GM21529 (cell line): ENCODE measurements around the gene MIPOL1.
"Not testable (repeated sequence)": the region's sequence is repeated elsewhere in the genome, so short reads cannot be mapped to it uniquely, and the experiment has no call there.

Experiments
- ATAC-seq: cut with Tn5 transposase; IDR thresholded peaks from one replicate; pipeline ENCODE4 v1.9.1; 2021; ENCODE audit not compliant: unreplicated experiment

MIPOL1 gene

DNA sequence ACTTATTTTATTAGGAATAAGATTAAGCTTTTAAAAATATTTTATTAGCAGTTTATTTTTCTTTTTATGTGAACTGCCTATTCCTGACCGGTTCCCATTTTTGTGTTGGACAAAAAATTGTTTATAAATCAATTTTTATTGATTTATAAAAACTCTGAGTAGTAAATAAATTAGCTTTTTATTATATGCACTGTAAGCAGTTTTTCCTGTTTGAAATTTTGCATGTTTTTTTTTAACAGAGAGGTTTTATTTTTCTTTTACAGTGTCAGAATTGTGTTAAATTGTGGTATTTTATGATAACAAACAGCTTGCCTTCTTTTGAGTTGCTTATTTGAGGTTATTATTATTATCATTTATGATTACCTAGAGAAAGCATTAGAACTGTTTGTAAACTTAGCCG is 329.3 kb downstream of the MIPOL1 start:
- ATAC-seq, result no peak

GRCh38 chr14:37539992-37540391 is 342.3 kb downstream of the MIPOL1 start:
- no peak for ATAC-seq

DNA sequence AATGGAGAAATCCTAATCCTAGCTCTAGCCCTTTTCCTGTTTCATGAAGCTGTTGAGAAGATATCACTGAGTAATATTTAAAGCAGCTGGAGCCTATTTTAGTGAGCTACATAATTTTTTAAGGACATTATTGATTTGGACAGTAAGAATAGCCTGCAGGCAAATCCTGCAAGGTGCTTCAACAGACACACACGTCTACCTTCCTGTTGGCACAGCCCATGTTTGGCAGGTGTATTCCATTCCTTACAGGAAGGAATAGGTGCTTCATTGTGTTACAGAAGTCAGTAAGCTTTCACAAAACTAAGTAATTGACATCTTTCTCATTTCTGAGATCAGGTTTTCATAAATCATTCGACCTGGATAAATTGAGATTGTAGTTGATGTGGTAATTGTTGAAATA is 346.7 kb downstream of the MIPOL1 start:
- no peak for ATAC-seq

- no peak for ATAC-seq
These were observed 347.4 kb downstream of the MIPOL1 start for GRCh38 chr14:37545174-37545573.

DNA sequence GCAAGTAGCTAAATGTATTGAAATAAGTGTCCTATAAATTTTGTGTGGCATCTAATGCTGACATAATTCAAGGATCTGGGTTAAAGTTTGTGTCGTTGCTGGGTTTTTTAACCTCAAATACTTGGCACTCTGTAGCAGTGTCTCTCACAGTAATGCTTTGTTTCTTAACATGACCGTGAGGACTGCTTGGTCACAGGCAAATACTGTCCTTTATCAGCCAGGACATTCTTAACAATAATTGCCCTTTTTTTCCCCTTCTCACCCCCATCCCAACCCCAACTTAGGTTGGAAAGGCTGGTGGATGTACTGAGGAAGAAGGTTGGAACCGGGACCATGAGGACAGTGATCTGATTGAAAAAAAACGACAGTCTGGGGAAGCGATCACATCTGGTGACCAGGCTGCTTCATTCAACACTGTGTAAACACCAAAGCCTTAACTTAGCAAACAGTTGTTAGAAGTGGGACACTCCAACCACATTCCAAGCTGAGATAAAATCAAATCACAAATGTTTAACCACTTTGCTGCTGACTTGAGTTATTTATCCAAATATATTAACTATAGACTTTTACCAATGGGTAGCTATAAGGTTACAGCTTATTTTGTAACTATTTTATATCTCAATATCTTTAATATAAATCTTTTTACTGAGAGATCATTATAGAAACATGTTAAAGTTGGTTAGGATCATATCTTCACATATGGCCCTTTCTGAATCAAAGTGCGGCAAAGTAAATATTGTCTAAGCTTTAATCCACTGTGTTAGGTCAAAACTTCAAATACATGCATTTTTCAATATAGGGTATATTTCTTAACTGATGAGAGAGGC is 349.1 kb downstream of the MIPOL1 start:
- ATAC-seq, result no peak

GRCh38 chr14:37550511-37550910 is 352.8 kb downstream of the MIPOL1 start:
- ATAC-seq, result no peak

DNA sequence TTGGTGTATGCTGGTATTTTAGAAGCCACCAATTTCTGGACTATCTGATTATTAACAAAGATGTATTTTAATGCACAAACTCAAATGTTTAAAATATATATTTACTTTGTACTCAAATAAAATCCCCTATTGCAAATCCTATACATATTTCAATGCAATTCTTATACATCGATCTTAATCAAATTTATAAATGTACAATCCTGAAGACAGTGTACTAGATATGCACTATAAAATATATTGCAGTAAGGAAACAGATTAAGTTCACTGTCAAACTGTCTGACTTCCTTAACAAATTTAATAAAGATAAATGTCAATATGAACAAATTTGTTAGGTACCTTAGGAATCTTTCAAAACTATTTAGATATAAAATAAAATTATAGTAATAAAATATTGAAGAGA is 353.4 kb downstream of the MIPOL1 start:
- ATAC-seq, result no peak

DNA sequence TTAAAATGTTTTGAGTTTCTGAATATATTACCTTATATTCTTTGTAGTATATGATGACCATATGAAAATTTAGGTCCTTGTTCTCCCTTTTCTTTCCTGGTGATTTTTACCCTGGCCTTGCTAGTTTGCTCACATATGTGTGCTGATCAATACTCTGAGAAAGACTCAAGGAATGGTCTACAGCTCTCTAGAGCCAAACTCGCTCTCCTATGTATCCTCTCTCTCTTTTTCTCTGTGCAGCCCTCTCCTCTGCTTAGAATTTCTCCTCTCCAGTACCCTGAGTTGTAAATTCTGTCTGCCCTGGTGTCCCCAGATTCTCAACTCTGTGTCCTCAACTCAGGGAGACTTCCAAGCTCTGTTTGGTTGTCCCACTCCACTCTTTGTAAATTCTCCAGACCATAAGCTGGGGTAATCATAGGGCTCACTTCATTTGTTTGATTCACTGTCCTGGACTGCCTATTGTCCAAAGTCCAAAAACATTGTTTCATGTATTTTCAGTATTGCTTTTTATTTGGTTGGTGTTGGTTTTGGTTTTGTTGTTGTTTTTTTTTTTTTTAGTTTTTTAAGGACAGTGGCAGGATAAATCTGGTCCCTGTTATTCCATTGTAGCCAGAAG is 356.3 kb downstream of the MIPOL1 start:
- ATAC-seq, result no peak

DNA sequence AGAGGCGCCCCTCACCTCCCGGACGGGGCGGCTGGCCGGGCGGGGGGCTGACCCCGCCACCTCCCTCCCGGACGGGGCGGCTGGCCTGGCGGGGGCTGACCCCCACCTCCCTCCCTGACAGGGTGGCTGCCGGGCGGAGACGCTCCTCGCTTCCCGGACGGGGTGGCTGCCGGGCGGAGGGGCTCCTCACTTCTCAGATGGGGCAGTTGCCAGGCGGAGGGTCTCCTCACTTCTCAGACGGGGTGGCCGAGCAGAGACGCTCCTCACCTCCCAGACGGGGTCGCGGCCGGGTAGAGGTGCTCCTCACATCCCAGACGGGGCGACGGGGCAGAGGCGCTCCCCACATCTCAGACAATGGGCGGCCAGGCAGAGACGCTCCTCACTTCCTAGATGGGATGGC is 357.9 kb downstream of the MIPOL1 start:
- ATAC-seq, result not testable (repeated sequence)

- no peak for ATAC-seq
These were observed 361.0 kb downstream of the MIPOL1 start for GRCh38 chr14:37558740-37559139.

DNA sequence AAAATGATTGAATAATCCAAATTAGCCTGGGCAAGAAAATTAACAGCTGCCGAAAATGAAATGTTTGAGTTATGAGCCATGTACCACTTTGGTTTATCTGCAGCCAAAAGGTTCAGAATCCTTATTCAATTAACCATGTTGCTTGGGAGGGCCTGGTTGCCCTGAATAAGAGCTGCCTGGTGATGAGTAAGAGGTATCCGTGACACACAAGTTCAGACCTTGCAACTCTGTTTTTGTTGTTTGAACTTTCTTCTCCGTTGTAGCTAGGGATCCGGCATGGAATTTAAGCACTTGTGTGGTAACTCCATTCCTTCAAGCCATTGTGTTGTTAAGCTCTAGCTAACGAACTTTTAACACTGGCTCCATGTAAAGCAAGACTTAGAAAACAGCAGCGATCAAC is 361.6 kb downstream of the MIPOL1 start:
- no peak for ATAC-seq

- ATAC-seq, result no peak
These were observed 365.5 kb downstream of the MIPOL1 start for GRCh38 chr14:37563189-37563588.

GRCh38 chr14:37565550-37565949 is 367.8 kb downstream of the MIPOL1 start:
- ATAC-seq, result no peak

GRCh38 chr14:37566811-37567371 is 369.2 kb downstream of the MIPOL1 start:
- no peak for ATAC-seq

- ATAC-seq, result no peak
These were observed 372.0 kb downstream of the MIPOL1 start for GRCh38 chr14:37569729-37570128.

DNA sequence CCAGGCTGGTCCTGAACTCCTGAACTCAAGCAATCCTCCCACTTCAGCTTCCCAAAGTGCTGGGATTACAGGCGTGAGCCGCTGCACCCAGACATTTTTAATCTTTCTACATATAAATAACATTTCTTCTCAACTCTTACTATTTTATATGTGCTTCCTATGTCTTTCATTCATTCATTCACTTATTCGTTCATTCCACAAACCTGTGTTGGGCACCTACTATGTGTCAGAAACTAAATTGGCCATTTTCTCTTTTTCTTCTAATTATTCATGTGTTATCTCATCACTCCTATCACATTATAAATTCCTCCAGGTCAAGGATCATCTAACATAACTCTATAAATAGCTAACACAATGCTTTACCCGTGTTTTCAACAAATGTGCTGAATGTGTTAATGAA is 373.7 kb downstream of the MIPOL1 start:
- no peak for ATAC-seq

GRCh38 chr14:37573356-37573755 is 375.6 kb downstream of the MIPOL1 start:
- ATAC-seq, result no peak

DNA sequence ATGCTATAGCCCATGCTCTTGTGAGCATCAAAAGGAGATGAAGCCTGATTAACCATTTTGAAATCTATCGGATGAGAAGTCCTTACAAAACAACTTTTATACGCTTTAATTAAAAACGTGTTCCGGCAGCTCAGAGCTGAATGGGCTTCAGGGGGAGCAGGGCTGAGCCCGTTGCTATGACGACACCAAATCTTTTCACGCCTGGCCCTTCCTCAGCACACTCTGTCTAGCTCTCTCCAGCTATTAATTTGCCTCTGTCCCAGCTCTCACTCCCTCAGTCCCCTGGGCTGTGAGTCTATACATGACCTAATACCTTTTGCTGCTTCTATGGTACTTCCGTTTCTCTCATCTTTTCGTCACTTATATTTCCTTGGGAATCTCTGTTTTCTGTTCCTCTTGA is 381.5 kb downstream of the MIPOL1 start:
- no peak for ATAC-seq

- ATAC-seq, result no peak
These were observed 382.4 kb downstream of the MIPOL1 start for GRCh38 chr14:37580146-37580545.

GRCh38 chr14:37583358-37584210 is 385.8 kb downstream of the MIPOL1 start:
- no peak for ATAC-seq
